GM23338 (cell line): ENCODE data around the gene CEP55. TPM values are rescaled to one million over a fixed set of nuclear protein-coding genes. Genes with fewer than 3 reads are reported as not detected.

Source experiments
- ATAC-seq: fragments of 200-7000 bp; cut with Tn5 transposase; 3 replicates; pipeline ENCODE4 v1.9.1; 2020
- DNase-seq: peaks from one replicate; pipeline ENCODE4 v3.0.0-alpha.2; 2015; ENCODE audit warnings: low spot score
- H2AFZ ChIP-seq: fragments of 200-600 bp; sonication (generic); 2 replicates; pipeline ENCODE4 v1.8.0; 2016; ENCODE audit warnings: antibody characterized with exemption, mild to moderate bottlenecking, moderate library complexity
- H3F3A ChIP-seq: fragments of 200-600 bp; sonication (generic); replicated peaks from 2 replicates; pipeline ENCODE4 v1.8.0; 2017; ENCODE audit warnings: antibody characterized with exemption, mixed run types, low read depth
- H3K27ac ChIP-seq: fragments of 200-600 bp; sonication (generic); 2 replicates; pipeline ENCODE4 v1.6.1; 2016; ENCODE audit warnings: low read depth
- H3K27me3 ChIP-seq: fragments of 200-600 bp; sonication (generic); 2 replicates; pipeline ENCODE4 v1.8.0; 2016; ENCODE audit warnings: mild to moderate bottlenecking, mixed run types, moderate library complexity; ENCODE audit not compliant: insufficient read depth
- H3K36me3 ChIP-seq: fragments of 200-600 bp; sonication (generic); 2 replicates; pipeline ENCODE4 v1.8.0; 2016; ENCODE audit warnings: mild to moderate bottlenecking; ENCODE audit not compliant: insufficient read depth
- H3K4me1 ChIP-seq: fragments of 200-600 bp; sonication (generic); 2 replicates; pipeline ENCODE4 v1.8.0; 2016; ENCODE audit warnings: mild to moderate bottlenecking, moderate library complexity; ENCODE audit not compliant: insufficient read depth
- H3K4me2 ChIP-seq: fragments of 200-600 bp; sonication (generic); 2 replicates; pipeline ENCODE4 v1.7.1; 2017; ENCODE audit warnings: mixed run types
- H3K4me3 ChIP-seq: fragments of 200-600 bp; sonication (generic); 2 replicates; pipeline ENCODE4 v1.6.1; 2016; ENCODE audit warnings: mixed run types
- H3K79me2 ChIP-seq: fragments of 200-600 bp; sonication (generic); replicated peaks from 2 replicates; pipeline ENCODE4 v1.8.0; 2017; ENCODE audit warnings: mild to moderate bottlenecking; ENCODE audit not compliant: insufficient read depth
- H3K9me2 ChIP-seq: fragments of 200-600 bp; sonication (generic); 2 replicates; pipeline ENCODE4 v1.8.0; 2017; ENCODE audit not compliant: insufficient read depth
- H4K20me1 ChIP-seq: fragments of 200-600 bp; sonication (generic); replicated peaks from 2 replicates; pipeline ENCODE4 v1.8.0; 2017; ENCODE audit warnings: mild to moderate bottlenecking; ENCODE audit not compliant: insufficient read depth
- H3K27ac Mint-ChIP-seq: 2 replicates; pipeline ENCODE4 v1.8.0; 2020; ENCODE audit warnings: inconsistent platforms, mild to moderate bottlenecking, moderate library complexity, mixed read lengths
- H3K27me3 Mint-ChIP-seq: 3 replicates; pipeline ENCODE4 v1.8.0; 2022; ENCODE audit warnings: low read depth, mild to moderate bottlenecking, moderate library complexity, mixed read lengths, inconsistent platforms; ENCODE audit not compliant: insufficient read depth, poor library complexity
- H3K36me3 Mint-ChIP-seq: 3 replicates; pipeline ENCODE4 v1.8.0; 2021; ENCODE audit warnings: low read depth, mild to moderate bottlenecking, inconsistent platforms, moderate library complexity, mixed read lengths
- H3K4me1 Mint-ChIP-seq: 3 replicates; pipeline ENCODE4 v1.8.0; 2020; ENCODE audit warnings: mild to moderate bottlenecking, inconsistent platforms, mixed read lengths
- H3K4me3 Mint-ChIP-seq: 3 replicates; pipeline ENCODE4 v1.8.0; 2021; ENCODE audit warnings: moderate library complexity, mild to moderate bottlenecking, inconsistent platforms, mixed read lengths
- H3K9me3 Mint-ChIP-seq: 3 replicates; pipeline ENCODE4 v1.8.0; 2020; ENCODE audit warnings: moderate library complexity, mild to moderate bottlenecking, inconsistent platforms, mixed read lengths
- CREB1 ChIP-seq: fragments of 250-450 bp; sonication (Bioruptor Pico); IDR thresholded peaks from 2 replicates; pipeline ENCODE4 v1.5.0; 2020; ENCODE audit warnings: low read depth, mild to moderate bottlenecking, moderate library complexity
- EZH2 ChIP-seq: fragments of 200-600 bp; sonication (generic); IDR thresholded peaks from one replicate; pipeline ENCODE4 v1.8.0; 2017; ENCODE audit warnings: antibody characterized with exemption, mild to moderate bottlenecking, low read depth; ENCODE audit not compliant: unreplicated experiment
- EZH2phosphoT487 ChIP-seq: fragments of 200-600 bp; sonication (generic); IDR thresholded peaks from one replicate; pipeline ENCODE4 v1.8.1; 2018; ENCODE audit warnings: antibody characterized with exemption; ENCODE audit not compliant: unreplicated experiment
- JUNB ChIP-seq: IDR thresholded peaks from one replicate; pipeline ENCODE4 v1.6.1; 2016; ENCODE audit warnings: antibody characterized with exemption; ENCODE audit not compliant: unreplicated experiment
- NANOG ChIP-seq: IDR thresholded peaks from 2 replicates; pipeline ENCODE4 v1.6.1; 2016; ENCODE audit warnings: antibody characterized with exemption, borderline replicate concordance
- POLR2AphosphoS5 ChIP-seq: IDR thresholded peaks from 2 replicates; pipeline ENCODE4 v1.6.1; 2016; ENCODE audit warnings: antibody characterized with exemption, low read depth
- STAT1 ChIP-seq: IDR thresholded peaks from one replicate; pipeline ENCODE4 v1.6.1; 2016; ENCODE audit warnings: antibody characterized with exemption; ENCODE audit not compliant: unreplicated experiment
- ZNF114 ChIP-seq: fragments of 250-450 bp; sonication (Bioruptor Pico); IDR thresholded peaks from 2 replicates; pipeline ENCODE4 v1.5.0; 2020; ENCODE audit warnings: mild to moderate bottlenecking, moderate library complexity
- ZNF331 ChIP-seq: fragments of 250-450 bp; sonication (Bioruptor Pico); IDR thresholded peaks from 2 replicates; pipeline ENCODE4 v1.5.0; 2020; ENCODE audit warnings: low read depth, mild to moderate bottlenecking, moderate library complexity
- polyA plus RNA-seq: library from polyadenylated mRNA; unstranded; fragments of >200 nt; fragmentation: Nextera tagmentation; extraction: Ambion mirVana; gene quantifications from 2 replicates; pipeline ENCODE4 v1.2.1, GENCODE V29; 2016
- total RNA-seq: library from RNA; depleted of rRNA; stranded (reverse); fragments of >200 nt; shearing (Covaris generic); gene quantifications from 2 replicates; pipeline ENCODE4 v1.2.3, GENCODE V29; 2014
- TF ChIP-seq, protein P1 (sequence below): IDR thresholded peaks from one replicate; pipeline ENCODE4 v1.6.1; 2018; ENCODE audit warnings: antibody characterized with exemption; ENCODE audit not compliant: unreplicated experiment
- TF ChIP-seq, protein P2 (sequence below): IDR thresholded peaks from 2 replicates; pipeline ENCODE4 v1.6.1; 2016; ENCODE audit warnings: antibody characterized with exemption
- TF ChIP-seq, protein P3 (sequence below): fragments of 250-450 bp; sonication (Bioruptor Pico); IDR thresholded peaks from 2 replicates; pipeline ENCODE4 v1.5.0; 2020; ENCODE audit warnings: mild to moderate bottlenecking, moderate library complexity
- TF ChIP-seq, protein P4 (sequence below), 2 experiments: fragments of 200-600 bp in 1 of 2; sonication (generic) in 1 of 2; conservative IDR thresholded peaks; 2 replicates each; pipeline versions ENCODE4 v1.5.1 to v1.6.1; 2016 to 2017; ENCODE audit warnings: antibody characterized with exemption in 2 of 2, low read depth in 2 of 2, mild to moderate bottlenecking in 2 of 2, moderate library complexity in 1 of 2

The CEP55 gene
- total and polyA plus RNA-seq, 2 experiments from 2014 or later = 12.4 to 22.4 TPM

DNA sequence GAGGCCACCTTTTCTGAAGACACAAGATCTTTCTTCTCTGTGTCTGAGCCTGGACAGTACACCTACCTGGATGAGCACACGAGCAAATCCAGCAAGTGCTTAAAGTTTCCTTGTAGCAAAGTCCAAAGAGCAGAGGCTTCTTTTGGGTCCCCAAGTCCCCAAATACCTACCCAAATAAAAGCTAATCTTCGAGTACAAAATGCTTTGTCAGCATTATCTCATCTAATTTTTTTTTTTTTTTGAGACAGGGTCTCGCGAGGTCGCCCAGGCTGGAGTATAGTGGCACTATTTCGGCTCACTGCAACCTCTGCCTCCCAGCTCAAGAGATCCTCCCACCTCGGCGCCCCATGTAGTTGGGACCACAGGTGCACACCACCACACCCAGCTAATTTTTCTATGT, 38.9 kb upstream of the CEP55 start:
- DNase-seq (no peak), ATAC-seq (no peak)
- Mint-ChIP-seq H3K27me3 (peaks cover 4% of the 10 kb centered on the region), H3K27ac (no peak overlapping the region), H3K4me1 (peaks cover 5% of the 10 kb centered on the region; the same call in 2 of the 3 replicates), H3K4me3 (no peak overlapping the region), H3K36me3 (no peaks in the 10 kb centered on the region), H3K9me3 (no peaks in the 10 kb centered on the region)
- Histone ChIP-seq H3K36me3 (no peaks in the 10 kb centered on the region), H4K20me1 (no peaks in the 10 kb centered on the region), H3K27me3 (no peaks in the 10 kb centered on the region), H3K4me1 (0 out of 2 replicates have a peak, but pooled peaks cover 4% of the 10 kb centered on the region), H3K4me2 (no peak overlapping the region), H2AFZ (0 out of 2 replicates have a peak overlapping the region, but pooled peaks have one; percentile 83), H3F3A (no peaks in the 10 kb centered on the region), H3K4me3 (no peak overlapping the region), H3K9me2 (no peaks in the 10 kb centered on the region), H3K79me2 (no peaks in the 10 kb centered on the region), H3K27ac (no peak overlapping the region)
- TF ChIP-seq EZH2 = no peak
- no peak for TF ChIP-seq CREB1 (CRISPR knock-in tag)
- TF ChIP-seq, protein P1, sequence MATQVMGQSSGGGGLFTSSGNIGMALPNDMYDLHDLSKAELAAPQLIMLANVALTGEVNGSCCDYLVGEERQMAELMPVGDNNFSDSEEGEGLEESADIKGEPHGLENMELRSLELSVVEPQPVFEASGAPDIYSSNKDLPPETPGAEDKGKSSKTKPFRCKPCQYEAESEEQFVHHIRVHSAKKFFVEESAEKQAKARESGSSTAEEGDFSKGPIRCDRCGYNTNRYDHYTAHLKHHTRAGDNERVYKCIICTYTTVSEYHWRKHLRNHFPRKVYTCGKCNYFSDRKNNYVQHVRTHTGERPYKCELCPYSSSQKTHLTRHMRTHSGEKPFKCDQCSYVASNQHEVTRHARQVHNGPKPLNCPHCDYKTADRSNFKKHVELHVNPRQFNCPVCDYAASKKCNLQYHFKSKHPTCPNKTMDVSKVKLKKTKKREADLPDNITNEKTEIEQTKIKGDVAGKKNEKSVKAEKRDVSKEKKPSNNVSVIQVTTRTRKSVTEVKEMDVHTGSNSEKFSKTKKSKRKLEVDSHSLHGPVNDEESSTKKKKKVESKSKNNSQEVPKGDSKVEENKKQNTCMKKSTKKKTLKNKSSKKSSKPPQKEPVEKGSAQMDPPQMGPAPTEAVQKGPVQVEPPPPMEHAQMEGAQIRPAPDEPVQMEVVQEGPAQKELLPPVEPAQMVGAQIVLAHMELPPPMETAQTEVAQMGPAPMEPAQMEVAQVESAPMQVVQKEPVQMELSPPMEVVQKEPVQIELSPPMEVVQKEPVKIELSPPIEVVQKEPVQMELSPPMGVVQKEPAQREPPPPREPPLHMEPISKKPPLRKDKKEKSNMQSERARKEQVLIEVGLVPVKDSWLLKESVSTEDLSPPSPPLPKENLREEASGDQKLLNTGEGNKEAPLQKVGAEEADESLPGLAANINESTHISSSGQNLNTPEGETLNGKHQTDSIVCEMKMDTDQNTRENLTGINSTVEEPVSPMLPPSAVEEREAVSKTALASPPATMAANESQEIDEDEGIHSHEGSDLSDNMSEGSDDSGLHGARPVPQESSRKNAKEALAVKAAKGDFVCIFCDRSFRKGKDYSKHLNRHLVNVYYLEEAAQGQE = no peak
- TF ChIP-seq, protein P2, sequence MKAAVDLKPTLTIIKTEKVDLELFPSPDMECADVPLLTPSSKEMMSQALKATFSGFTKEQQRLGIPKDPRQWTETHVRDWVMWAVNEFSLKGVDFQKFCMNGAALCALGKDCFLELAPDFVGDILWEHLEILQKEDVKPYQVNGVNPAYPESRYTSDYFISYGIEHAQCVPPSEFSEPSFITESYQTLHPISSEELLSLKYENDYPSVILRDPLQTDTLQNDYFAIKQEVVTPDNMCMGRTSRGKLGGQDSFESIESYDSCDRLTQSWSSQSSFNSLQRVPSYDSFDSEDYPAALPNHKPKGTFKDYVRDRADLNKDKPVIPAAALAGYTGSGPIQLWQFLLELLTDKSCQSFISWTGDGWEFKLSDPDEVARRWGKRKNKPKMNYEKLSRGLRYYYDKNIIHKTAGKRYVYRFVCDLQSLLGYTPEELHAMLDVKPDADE = no peak
- TF ChIP-seq, protein P3, sequence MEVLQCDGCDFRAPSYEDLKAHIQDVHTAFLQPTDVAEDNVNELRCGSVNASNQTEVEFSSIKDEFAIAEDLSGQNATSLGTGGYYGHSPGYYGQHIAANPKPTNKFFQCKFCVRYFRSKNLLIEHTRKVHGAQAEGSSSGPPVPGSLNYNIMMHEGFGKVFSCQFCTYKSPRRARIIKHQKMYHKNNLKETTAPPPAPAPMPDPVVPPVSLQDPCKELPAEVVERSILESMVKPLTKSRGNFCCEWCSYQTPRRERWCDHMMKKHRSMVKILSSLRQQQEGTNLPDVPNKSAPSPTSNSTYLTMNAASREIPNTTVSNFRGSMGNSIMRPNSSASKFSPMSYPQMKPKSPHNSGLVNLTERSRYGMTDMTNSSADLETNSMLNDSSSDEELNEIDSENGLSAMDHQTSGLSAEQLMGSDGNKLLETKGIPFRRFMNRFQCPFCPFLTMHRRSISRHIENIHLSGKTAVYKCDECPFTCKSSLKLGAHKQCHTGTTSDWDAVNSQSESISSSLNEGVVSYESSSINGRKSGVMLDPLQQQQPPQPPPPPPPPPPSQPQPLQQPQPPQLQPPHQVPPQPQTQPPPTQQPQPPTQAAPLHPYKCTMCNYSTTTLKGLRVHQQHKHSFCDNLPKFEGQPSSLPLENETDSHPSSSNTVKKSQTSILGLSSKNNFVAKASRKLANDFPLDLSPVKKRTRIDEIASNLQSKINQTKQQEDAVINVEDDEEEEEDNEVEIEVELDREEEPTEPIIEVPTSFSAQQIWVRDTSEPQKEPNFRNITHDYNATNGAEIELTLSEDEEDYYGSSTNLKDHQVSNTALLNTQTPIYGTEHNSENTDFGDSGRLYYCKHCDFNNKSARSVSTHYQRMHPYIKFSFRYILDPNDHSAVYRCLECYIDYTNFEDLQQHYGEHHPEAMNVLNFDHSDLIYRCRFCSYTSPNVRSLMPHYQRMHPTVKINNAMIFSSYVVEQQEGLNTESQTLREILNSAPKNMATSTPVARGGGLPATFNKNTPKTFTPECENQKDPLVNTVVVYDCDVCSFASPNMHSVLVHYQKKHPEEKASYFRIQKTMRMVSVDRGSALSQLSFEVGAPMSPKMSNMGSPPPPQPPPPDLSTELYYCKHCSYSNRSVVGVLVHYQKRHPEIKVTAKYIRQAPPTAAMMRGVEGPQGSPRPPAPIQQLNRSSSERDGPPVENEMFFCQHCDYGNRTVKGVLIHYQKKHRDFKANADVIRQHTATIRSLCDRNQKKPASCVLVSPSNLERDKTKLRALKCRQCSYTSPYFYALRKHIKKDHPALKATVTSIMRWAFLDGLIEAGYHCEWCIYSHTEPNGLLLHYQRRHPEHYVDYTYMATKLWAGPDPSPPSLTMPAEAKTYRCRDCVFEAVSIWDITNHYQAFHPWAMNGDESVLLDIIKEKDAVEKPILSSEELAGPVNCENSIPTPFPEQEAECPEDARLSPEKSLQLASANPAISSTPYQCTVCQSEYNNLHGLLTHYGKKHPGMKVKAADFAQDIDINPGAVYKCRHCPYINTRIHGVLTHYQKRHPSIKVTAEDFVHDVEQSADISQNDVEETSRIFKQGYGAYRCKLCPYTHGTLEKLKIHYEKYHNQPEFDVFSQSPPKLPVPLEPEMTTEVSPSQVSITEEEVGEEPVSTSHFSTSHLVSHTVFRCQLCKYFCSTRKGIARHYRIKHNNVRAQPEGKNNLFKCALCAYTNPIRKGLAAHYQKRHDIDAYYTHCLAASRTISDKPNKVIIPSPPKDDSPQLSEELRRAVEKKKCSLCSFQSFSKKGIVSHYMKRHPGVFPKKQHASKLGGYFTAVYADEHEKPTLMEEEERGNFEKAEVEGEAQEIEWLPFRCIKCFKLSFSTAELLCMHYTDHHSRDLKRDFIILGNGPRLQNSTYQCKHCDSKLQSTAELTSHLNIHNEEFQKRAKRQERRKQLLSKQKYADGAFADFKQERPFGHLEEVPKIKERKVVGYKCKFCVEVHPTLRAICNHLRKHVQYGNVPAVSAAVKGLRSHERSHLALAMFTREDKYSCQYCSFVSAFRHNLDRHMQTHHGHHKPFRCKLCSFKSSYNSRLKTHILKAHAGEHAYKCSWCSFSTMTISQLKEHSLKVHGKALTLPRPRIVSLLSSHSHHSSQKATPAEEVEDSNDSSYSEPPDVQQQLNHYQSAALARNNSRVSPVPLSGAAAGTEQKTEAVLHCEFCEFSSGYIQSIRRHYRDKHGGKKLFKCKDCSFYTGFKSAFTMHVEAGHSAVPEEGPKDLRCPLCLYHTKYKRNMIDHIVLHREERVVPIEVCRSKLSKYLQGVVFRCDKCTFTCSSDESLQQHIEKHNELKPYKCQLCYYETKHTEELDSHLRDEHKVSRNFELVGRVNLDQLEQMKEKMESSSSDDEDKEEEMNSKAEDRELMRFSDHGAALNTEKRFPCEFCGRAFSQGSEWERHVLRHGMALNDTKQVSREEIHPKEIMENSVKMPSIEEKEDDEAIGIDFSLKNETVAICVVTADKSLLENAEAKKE (CRISPR knock-in tag) = no peak
- TF ChIP-seq POLR2AphosphoS5 = no peak
- no peak for TF ChIP-seq STAT1
- no peak for TF ChIP-seq ZNF331 (CRISPR knock-in tag)
- no peak for TF ChIP-seq JUNB
- TF ChIP-seq ZNF114 (CRISPR knock-in tag) = no peak
- TF ChIP-seq EZH2phosphoT487 = no peak
- TF ChIP-seq NANOG = no peak
- TF ChIP-seq, protein P4, sequence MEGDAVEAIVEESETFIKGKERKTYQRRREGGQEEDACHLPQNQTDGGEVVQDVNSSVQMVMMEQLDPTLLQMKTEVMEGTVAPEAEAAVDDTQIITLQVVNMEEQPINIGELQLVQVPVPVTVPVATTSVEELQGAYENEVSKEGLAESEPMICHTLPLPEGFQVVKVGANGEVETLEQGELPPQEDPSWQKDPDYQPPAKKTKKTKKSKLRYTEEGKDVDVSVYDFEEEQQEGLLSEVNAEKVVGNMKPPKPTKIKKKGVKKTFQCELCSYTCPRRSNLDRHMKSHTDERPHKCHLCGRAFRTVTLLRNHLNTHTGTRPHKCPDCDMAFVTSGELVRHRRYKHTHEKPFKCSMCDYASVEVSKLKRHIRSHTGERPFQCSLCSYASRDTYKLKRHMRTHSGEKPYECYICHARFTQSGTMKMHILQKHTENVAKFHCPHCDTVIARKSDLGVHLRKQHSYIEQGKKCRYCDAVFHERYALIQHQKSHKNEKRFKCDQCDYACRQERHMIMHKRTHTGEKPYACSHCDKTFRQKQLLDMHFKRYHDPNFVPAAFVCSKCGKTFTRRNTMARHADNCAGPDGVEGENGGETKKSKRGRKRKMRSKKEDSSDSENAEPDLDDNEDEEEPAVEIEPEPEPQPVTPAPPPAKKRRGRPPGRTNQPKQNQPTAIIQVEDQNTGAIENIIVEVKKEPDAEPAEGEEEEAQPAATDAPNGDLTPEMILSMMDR (conservative IDR thresholded peaks at IDR 0.05; ENCODE audit: low read depth in 2 of 2) = no peak
